GM10248 (cell line): ENCODE measurements around the gene GAS2.

ENCODE experiments used
- CTCF ChIA-PET: fragments of 300-600 bp; sonication (Branson Sonifier 250); formaldehyde crosslinking; extraction: SDS; loops from one replicate; lab custom pipeline; 2021; ENCODE audit warnings: antibody characterized with exemption; lab: Yijun Ruan, JAX
- POLR2A ChIA-PET: fragments of 350-650 bp; sonication (Branson Sonifier 250); formaldehyde crosslinking; extraction: SDS; loops from one replicate; lab custom pipeline; 2020; ENCODE audit warnings: antibody characterized with exemption; lab: Yijun Ruan, JAX
- DNase-seq: peaks from one replicate; pipeline ENCODE4 v3.0.0; 2012; ENCODE audit errors: extremely low spot score
- TF ChIP-seq, protein P1 (sequence below): IDR thresholded peaks from 2 replicates; pipeline ENCODE4 v1.5.1; 2012; ENCODE audit warnings: mild to moderate bottlenecking, low read depth; ENCODE audit errors: extremely low read depth, missing control alignments, control extremely low read depth

Gene GAS2

DNA sequence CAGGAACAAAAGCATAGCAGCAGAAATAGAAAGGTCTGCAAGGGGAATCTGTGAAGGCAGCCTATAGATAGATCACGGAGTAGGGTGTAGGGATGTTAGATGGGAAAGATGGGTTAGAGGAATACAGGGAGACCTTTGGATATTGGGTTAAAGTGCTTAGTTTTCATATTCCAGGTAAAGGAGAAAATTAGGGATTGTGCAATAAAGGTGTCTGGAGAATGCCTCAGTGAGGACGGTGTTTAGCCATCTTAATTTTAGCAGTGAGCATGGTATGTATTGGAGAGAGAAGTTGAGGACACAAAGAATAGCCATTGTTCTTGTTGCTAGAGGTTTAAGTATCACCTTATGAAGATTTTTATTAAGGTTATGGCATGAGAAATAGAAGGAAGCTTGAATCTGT lies 17.7 kb downstream of the GAS2 start:
- ChIA-PET POLR2A (no interaction called here), CTCF (interaction anchor here (1.0 to 2.2 kb wide), 4 partner anchors 11 to 104 kb away, joined by 3 to 6 read pairs (median 4); no protein-coding TSS in a partner anchor)
- DNase-seq = no peak
- TF ChIP-seq, protein P1, sequence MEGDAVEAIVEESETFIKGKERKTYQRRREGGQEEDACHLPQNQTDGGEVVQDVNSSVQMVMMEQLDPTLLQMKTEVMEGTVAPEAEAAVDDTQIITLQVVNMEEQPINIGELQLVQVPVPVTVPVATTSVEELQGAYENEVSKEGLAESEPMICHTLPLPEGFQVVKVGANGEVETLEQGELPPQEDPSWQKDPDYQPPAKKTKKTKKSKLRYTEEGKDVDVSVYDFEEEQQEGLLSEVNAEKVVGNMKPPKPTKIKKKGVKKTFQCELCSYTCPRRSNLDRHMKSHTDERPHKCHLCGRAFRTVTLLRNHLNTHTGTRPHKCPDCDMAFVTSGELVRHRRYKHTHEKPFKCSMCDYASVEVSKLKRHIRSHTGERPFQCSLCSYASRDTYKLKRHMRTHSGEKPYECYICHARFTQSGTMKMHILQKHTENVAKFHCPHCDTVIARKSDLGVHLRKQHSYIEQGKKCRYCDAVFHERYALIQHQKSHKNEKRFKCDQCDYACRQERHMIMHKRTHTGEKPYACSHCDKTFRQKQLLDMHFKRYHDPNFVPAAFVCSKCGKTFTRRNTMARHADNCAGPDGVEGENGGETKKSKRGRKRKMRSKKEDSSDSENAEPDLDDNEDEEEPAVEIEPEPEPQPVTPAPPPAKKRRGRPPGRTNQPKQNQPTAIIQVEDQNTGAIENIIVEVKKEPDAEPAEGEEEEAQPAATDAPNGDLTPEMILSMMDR = no peak

DNA sequence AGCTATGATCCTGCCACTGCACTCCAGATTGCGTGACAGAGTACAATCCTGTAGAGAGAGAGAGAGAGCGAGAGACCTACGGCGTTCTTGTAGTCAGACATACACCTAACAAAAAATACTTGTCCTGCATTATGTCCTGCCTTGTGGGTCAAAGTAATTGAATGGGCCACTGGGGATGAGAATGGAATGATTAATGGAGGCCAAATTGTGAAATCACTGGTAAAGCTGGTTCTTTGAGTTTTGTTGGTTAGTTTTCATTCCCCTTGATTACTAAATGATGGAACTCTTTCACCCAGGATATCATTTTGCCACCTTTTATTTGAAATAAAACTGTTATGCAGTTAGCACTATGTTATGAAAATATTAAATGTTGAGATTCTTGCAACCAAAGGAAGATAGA lies 18.7 kb downstream of the GAS2 start:
- POLR2A ChIA-PET = no interaction called here

DNA sequence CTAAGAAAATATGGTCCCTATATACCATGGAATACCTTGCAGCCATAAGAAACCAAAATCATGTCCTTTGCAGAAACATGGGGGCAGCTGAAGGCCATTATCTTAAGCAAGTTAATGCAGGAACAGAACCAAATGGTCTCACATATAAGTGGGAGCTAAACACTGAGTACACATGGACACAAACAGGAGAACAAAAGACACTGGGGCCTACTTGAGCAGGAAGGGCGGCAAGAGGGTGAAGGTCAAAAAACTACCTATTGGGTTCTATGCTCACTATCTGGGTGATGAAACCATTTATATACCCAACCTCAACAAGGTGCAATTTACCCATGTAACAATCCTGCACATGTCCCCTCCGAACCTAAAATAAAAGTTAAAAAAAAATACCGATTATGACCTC lies 22.5 kb downstream of the GAS2 start:
- ChIA-PET POLR2A (no interaction called here), CTCF (interaction anchor here (1.0 to 1.9 kb wide), 2 partner anchors 99 to 126 kb away, joined by 3 to 4 read pairs; no protein-coding TSS in a partner anchor)
- TF ChIP-seq, protein P1 = no peak
- no peak for DNase-seq

More for the DNA sequence above, 18.7 kb downstream of the GAS2 start:
- TF ChIP-seq, protein P1 = no peak
- CTCF ChIA-PET = interaction anchor here (0.8 to 2.2 kb wide), 6 partner anchors 10 to 103 kb away, joined by 3 to 6 read pairs (median 4); no protein-coding TSS in a partner anchor
- no peak for DNase-seq

DNA sequence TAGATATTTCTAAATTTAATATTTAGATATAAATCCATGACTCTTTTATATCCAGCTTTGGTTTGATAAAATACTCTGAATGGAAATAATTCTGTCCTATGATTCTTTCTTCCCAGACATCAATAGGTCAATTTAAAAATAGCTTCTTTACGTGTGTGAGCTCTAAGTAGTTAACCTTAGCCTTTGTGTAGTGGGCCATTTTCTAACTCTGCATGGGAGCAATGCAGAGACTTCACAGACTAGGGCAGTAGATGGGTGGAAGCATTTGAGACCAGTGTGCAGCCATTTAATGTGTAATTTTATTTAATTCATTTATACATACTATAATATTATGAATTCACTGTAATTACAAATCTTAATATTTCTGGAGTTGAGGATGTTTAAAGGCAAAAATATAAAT lies 23.8 kb downstream of the GAS2 start:
- DNase-seq = no peak
- CTCF ChIA-PET = interaction anchor here (0.8 to 1.4 kb wide), 3 partner anchors 12 to 98 kb away, joined by 3 read pairs; no protein-coding TSS in a partner anchor
- TF ChIP-seq, protein P1 = no peak
- POLR2A ChIA-PET = no interaction called here

DNA sequence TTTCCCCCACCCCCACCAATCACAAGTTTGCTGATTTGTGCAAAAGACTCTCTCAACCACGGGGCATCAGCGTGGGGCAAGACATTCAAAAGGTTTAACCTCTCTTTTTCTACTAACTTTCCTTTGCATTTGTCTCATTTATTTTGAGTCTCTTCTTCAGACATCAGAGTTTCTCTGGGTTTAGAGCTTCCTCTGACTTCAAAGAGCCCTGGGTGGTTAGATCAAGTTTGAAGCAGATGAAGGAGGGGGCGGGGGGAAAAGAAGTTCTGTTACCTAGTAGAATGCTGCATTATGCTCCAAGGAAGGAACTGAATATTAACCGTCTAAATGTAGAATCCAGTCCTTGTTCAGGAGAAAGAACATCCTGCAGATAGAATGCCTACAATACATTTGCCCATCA lies 24.5 kb downstream of the GAS2 start:
- ChIA-PET POLR2A (no interaction called here), CTCF (interaction anchor here (0.8 to 2.0 kb wide), 6 partner anchors 8 to 97 kb away, joined by 3 to 6 read pairs (median 4); no protein-coding TSS in a partner anchor)
- DNase-seq = no peak
- TF ChIP-seq, protein P1 = no peak

DNA sequence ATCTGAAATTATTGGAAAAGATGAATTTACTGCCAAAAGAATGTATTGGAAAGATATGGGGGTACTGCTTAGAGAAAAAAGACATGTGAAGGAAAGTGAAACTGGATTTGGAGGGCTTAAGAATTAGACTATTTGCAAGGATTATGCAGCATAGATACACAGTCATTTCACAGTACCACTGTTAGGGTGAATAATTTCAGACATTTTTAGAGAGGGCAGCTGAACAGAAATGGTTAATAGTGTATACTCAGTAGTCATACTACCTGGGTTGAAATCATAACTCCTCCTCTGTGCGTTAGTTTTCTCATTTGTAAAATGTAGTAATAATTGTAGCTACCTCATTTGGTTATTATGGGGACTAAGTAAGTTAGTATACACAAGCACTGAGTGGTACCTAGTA lies 33.0 kb downstream of the GAS2 start:
- no peak for DNase-seq
- ChIA-PET CTCF (interaction anchor here (0.7 to 1.1 kb wide), 2 partner anchors 65 to 110 kb away, joined by 3 to 4 read pairs; no protein-coding TSS in a partner anchor), POLR2A (no interaction called here)
- TF ChIP-seq, protein P1 = no peak
